GM18868 (cell line): Measurements from ENCODE around the gene MAP4K1.

Experiments
- ATAC-seq: cut with Tn5 transposase; IDR thresholded peaks from one replicate; pipeline ENCODE4 v1.9.1; 2021; ENCODE audit warnings: mild to moderate bottlenecking, moderate library complexity; ENCODE audit not compliant: unreplicated experiment

MAP4K1 gene

GRCh38 chr19:38549061-38549460 is 68.7 kb downstream of the MAP4K1 start:
- ATAC-seq: no peak

GRCh38 chr19:38547421-38547820 is 70.3 kb downstream of the MAP4K1 start:
- ATAC-seq: no peak

GRCh38 chr19:38545596-38545995 is 72.2 kb downstream of the MAP4K1 start:
- ATAC-seq: no peak

GRCh38 chr19:38544569-38545315 is 73.0 kb downstream of the MAP4K1 start:
- no peak for ATAC-seq

GRCh38 chr19:38543807-38544568 is 73.8 kb downstream of the MAP4K1 start:
- ATAC-seq: no peak

GRCh38 chr19:38543286-38543806 is 74.4 kb downstream of the MAP4K1 start:
- ATAC-seq: no peak

GRCh38 chr19:38542040-38542439 is 75.7 kb downstream of the MAP4K1 start:
- no peak for ATAC-seq

GRCh38 chr19:38539751-38540150 is 78.0 kb downstream of the MAP4K1 start:
- ATAC-seq: no peak

GRCh38 chr19:38538793-38539528 is 78.8 kb downstream of the MAP4K1 start:
- ATAC-seq: no peak

GRCh38 chr19:38538386-38538785 is 79.4 kb downstream of the MAP4K1 start:
- no peak for ATAC-seq
